ENCODE results near the gene SPATA33. TPM values are rescaled to one million over a fixed set of nuclear protein-coding genes. Genes with fewer than 3 reads are reported as not detected.
A peak's percentile ranks its signal among the peaks of the same experiment; 100 is the strongest.

The SPATA33 gene
- total RNA-seq, 2 experiments from 2014 or later = 4.4 to 7.1 TPM

DNA sequence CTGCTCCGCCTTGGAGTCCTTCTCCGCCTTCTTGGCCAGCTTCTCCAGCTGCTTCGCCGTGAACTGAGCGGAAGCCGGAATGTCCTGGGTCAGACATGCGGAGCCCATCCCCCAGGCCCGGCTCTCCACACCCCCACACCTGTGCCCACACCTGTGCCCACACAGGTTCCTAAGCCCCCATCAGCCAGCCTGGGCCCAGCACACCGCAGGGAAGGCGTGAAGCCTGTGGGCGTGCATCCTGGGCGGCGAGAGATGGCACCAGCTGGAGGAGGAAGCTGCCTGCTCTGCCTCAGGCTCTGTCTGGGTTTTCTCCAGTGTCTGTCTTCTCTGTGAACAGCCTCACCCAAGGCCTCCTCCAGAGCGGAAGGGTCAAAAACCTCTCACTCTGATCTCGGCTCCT, 6.1 kb upstream of the SPATA33 start:
- no peak overlapping the region for H3K4me3 ChIP-seq (ENCODE audit: low read length)
- Mint-ChIP-seq H3K27ac (no peak overlapping the region), H3K4me3 (no peak overlapping the region), H3K4me1 (ENCODE audit: low read depth) (peaks cover 23% of the 10 kb centered on the region), H3K27me3 (no peaks in the 10 kb centered on the region), H3K36me3 (ENCODE audit: low read depth) (peaks cover 38% of the 10 kb centered on the region), H3K9me3 (no peaks in the 10 kb centered on the region)
- H3K36me3 ChIP-seq (ENCODE audit: insufficient read depth, low read length) = peaks cover 38% of the 10 kb centered on the region
- intact Hi-C loops (cut with DNase I, micrococcal nuclease) = no loop called here
- H3K9me3 ChIP-seq (ENCODE audit: control insufficient read depth in 1 of 2, insufficient read depth in 1 of 2, low read length in 2 of 2) = no peaks in the 10 kb centered on the region
- H3K4me1 ChIP-seq (ENCODE audit: insufficient read depth, low read length) = peaks cover 8% of the 10 kb centered on the region
- TF ChIP-seq, protein P1, sequence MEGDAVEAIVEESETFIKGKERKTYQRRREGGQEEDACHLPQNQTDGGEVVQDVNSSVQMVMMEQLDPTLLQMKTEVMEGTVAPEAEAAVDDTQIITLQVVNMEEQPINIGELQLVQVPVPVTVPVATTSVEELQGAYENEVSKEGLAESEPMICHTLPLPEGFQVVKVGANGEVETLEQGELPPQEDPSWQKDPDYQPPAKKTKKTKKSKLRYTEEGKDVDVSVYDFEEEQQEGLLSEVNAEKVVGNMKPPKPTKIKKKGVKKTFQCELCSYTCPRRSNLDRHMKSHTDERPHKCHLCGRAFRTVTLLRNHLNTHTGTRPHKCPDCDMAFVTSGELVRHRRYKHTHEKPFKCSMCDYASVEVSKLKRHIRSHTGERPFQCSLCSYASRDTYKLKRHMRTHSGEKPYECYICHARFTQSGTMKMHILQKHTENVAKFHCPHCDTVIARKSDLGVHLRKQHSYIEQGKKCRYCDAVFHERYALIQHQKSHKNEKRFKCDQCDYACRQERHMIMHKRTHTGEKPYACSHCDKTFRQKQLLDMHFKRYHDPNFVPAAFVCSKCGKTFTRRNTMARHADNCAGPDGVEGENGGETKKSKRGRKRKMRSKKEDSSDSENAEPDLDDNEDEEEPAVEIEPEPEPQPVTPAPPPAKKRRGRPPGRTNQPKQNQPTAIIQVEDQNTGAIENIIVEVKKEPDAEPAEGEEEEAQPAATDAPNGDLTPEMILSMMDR (IDR thresholded peaks at IDR 0.05) = no peak
- POLR2A ChIA-PET = no interaction called here
- DNase-seq = no peak
- ATAC-seq (ENCODE audit: poor library complexity) = no peak
- H3K27me3 ChIP-seq (ENCODE audit: control insufficient read depth in 1 of 2, insufficient read depth in 2 of 2, low read length in 2 of 2) = no peaks in the 10 kb centered on the region
- CTCF ChIA-PET = no interaction called here
- H3K27ac ChIP-seq (ENCODE audit: low read depth in 1 of 2, low read length in 2 of 2) = no peak overlapping the region

DNA sequence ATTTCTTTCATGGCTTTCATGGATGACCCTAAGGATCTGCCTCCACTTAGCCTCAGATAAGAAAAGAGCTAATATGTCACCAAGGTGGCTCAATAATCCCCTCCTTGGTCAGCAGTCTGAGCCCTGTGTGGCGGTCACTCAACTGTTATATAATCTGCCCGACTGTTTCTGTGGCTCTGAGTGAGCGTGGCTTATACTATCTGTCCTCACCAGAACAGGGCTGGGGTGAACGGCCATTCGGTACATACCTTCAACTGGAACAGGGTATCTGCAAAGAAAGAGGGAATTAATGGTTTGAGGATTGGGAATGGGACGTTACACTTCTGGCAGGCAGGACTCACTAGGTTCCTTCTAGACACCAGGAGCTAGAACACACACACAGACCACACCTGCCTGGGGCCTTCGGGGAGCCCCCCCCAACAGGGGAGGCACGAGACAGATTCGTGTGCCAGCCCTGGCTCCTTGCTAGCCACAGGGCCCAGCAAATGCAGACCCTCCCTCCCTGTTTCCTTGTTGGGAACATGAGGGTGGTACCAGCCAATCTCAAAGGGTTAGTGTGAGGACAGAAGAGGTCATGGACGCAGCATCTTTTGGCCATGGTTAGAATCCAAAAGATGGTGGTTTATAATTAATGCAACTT, 3.9 kb upstream of the SPATA33 start:
- POLR2A ChIA-PET = no interaction called here
- H3K27ac ChIP-seq (ENCODE audit: low read depth in 1 of 2, low read length in 2 of 2) = no peak overlapping the region

DNA sequence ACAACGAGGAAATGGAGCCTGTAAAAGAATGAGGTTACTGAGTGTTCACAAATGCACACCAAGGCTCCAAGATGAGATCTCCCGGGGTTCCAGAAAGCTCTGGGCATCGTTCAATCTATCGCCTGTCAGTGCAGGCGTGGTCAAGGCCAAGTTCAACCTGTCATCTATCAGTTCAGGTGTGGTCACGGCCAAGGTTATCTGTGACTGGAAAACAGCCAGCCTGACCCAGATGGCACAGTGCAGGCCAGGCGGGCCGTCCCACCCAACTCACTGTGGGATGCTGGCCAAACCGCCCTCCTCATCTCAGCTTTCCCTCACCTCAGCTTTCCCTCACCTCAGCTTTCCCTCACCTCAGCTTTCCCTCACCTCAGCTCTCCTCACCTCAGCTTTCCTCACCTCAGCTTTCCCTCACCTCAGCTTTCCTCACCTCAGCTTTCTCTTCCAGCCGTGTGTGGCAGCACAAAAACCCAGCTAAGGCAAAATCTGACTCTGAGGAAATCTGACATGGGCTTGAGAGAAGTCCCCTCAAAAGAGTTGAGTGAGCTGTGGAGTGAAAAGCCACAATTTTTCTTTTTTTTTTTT, 2.5 kb upstream of the SPATA33 start:
- ATAC-seq (ENCODE audit: poor library complexity) (no peak), DNase-seq (no peak)
- peaks cover 30% of the 10 kb centered on the region for H3K36me3 Mint-ChIP-seq (ENCODE audit: low read depth)
- H3K27me3 Mint-ChIP-seq = no peaks in the 10 kb centered on the region
- intact Hi-C loops (cut with DNase I, micrococcal nuclease) = loop anchor here in 1 of 2 experiments (5.0 kb wide), 2 partner anchors 93 to 798 kb away; partner anchors contain the start of genes GALNS, RPL13 and TRAPPC2L
- ChIA-PET CTCF (interaction anchor here (1.5 kb wide), 1 partner anchor 46 kb away, joined by 3 read pairs; no protein-coding TSS in a partner anchor), POLR2A (interaction anchor here (0.6 kb wide), 2 partner anchors 161 to 206 kb away, joined by 3 read pairs; no protein-coding TSS in a partner anchor)
- Histone ChIP-seq H3K4me1 (ENCODE audit: insufficient read depth, low read length) (peaks cover 34% of the 10 kb centered on the region), H3K27me3 (ENCODE audit: control insufficient read depth in 1 of 2, insufficient read depth in 2 of 2, low read length in 2 of 2) (no peaks in the 10 kb centered on the region), H3K36me3 (ENCODE audit: insufficient read depth, low read length) (peaks cover 21% of the 10 kb centered on the region), H3K27ac (ENCODE audit: low read depth in 1 of 2, low read length in 2 of 2) (no peak overlapping the region), H3K4me3 (ENCODE audit: low read length) (no peak overlapping the region), H3K9me3 (ENCODE audit: control insufficient read depth in 1 of 2, insufficient read depth in 1 of 2, low read length in 2 of 2) (no peaks in the 10 kb centered on the region)
- TF ChIP-seq, protein P1 (IDR thresholded peaks at IDR 0.05) = no peak
- peaks cover 34% of the 10 kb centered on the region for H3K4me1 Mint-ChIP-seq (ENCODE audit: low read depth)
- no peaks in the 10 kb centered on the region for H3K9me3 Mint-ChIP-seq
- H3K27ac Mint-ChIP-seq = peak overlapping the region; percentile 76
- H3K4me3 Mint-ChIP-seq = peak overlapping the region; percentile 84

More for the DNA sequence above, 3.9 kb upstream of the SPATA33 start:
- H3K36me3 Mint-ChIP-seq (ENCODE audit: low read depth) = peaks cover 42% of the 10 kb centered on the region
- TF ChIP-seq, protein P1 (IDR thresholded peaks at IDR 0.05) = no peak
- no peak for ATAC-seq (ENCODE audit: poor library complexity)
- CTCF ChIA-PET = no interaction called here
- peaks cover 32% of the 10 kb centered on the region for H3K4me1 Mint-ChIP-seq (ENCODE audit: low read depth)
- no peak for DNase-seq
- H3K9me3 Mint-ChIP-seq = no peaks in the 10 kb centered on the region
- Histone ChIP-seq H3K4me1 (ENCODE audit: insufficient read depth, low read length) (peaks cover 23% of the 10 kb centered on the region), H3K36me3 (ENCODE audit: insufficient read depth, low read length) (peaks cover 25% of the 10 kb centered on the region), H3K27me3 (ENCODE audit: control insufficient read depth in 1 of 2, insufficient read depth in 2 of 2, low read length in 2 of 2) (no peaks in the 10 kb centered on the region), H3K4me3 (ENCODE audit: low read length) (no peak overlapping the region), H3K9me3 (ENCODE audit: control insufficient read depth in 1 of 2, insufficient read depth in 1 of 2, low read length in 2 of 2) (no peaks in the 10 kb centered on the region)
- H3K4me3 Mint-ChIP-seq = peak overlapping the region; percentile 71
- no peaks in the 10 kb centered on the region for H3K27me3 Mint-ChIP-seq
- peak overlapping the region; percentile 53 for H3K27ac Mint-ChIP-seq
- intact Hi-C loops (cut with DNase I, micrococcal nuclease) = no loop called here
